OCI-LY3 (cell line): ENCODE results near the gene PDE4A.
"Not testable (repeated sequence)": the region's sequence is repeated elsewhere in the genome, so short reads cannot be mapped to it uniquely, and the experiment has no call there.

Source experiments
- EZH2phosphoT487 ChIP-seq: fragments of 200-600 bp; shearing (Covaris generic); IDR thresholded peaks from 2 replicates; pipeline ENCODE4 v1.6.1; 2018; ENCODE audit warnings: antibody characterized with exemption, mixed run types, low read depth
- TF ChIP-seq, protein P1 (sequence below): fragments of 200-600, 300-600 bp; sonication (generic); IDR thresholded peaks from 2 replicates; pipeline ENCODE4 v1.5.1; 2014; ENCODE audit warnings: antibody characterized with exemption, low read length, low read depth

DNA sequence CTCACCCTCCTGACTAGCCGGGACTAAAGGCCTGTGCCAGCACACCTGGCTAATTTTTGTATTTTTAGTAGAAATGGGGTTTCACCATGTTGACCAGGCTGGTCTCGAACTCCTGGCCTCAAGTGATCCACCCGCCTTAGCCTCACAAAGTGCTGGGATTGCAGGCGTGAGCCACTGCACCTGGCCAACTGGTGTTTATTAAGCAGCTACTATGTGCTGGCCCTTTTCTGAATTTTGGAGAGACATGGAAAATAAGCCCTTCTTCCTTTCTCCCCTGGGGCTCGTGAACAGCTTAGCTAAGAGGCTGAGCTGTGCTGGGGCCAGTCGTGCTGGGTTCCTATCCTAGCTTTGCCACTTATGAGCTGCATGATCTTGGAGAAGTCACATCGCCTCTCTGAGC lies 38.4 kb downstream of the PDE4A start:
- TF ChIP-seq, protein P1, sequence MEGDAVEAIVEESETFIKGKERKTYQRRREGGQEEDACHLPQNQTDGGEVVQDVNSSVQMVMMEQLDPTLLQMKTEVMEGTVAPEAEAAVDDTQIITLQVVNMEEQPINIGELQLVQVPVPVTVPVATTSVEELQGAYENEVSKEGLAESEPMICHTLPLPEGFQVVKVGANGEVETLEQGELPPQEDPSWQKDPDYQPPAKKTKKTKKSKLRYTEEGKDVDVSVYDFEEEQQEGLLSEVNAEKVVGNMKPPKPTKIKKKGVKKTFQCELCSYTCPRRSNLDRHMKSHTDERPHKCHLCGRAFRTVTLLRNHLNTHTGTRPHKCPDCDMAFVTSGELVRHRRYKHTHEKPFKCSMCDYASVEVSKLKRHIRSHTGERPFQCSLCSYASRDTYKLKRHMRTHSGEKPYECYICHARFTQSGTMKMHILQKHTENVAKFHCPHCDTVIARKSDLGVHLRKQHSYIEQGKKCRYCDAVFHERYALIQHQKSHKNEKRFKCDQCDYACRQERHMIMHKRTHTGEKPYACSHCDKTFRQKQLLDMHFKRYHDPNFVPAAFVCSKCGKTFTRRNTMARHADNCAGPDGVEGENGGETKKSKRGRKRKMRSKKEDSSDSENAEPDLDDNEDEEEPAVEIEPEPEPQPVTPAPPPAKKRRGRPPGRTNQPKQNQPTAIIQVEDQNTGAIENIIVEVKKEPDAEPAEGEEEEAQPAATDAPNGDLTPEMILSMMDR, result not testable (repeated sequence)
- TF ChIP-seq EZH2phosphoT487, result not testable (repeated sequence)
